T47D (cell line): ENCODE results near the gene SATB2.
A peak's percentile ranks its signal among the peaks of the same experiment; 100 is the strongest.

Experiments
- DNase-seq, 2 experiments: peaks; one replicate each; pipeline versions ENCODE4 v3.0.0 to v3.0.0-alpha.2; 2011 to 2012; ENCODE audit warnings: low read depth in 1 of 2, low spot score in 1 of 2
- JUND ChIP-seq: IDR thresholded peaks from 2 replicates; pipeline ENCODE4 v1.6.1; 2012; ENCODE audit warnings: low read depth
- in situ Hi-C: cut with HindIII; loops from 2 replicates; pipeline ENCODE4 v1.10.0; 2016; ENCODE audit warnings: low sequenced_read_pairs, low pct_unique_long_range_greater_than_20kb

Gene SATB2

GRCh38 chr2:199439066-199439465, 18.7 kb downstream of the SATB2 start:
- TF ChIP-seq JUND = no peak
- in situ Hi-C loops = no loop called here
- DNase-seq = no peak

DNA sequence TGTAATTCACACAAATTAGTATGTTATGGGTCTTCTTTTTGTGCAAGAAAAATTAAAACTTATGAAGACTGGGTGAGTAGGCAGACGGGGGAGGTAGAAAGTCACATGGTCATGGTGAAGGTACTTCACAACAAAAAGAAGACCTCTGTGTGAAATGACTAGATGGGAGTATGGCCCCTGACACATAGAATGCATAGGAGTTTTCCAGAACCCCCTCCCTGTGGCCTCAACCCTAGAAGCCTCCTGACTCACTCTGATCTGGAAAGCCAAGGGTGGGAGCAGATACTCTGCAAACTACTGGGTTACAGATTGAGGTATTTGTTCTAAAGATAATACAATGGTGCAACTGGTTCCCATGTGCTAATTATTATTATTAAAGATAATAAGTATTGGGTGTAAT, 23.2 kb downstream of the SATB2 start:
- no peak for TF ChIP-seq JUND
- in situ Hi-C loops = no loop called here
- DNase-seq = no peak

DNA sequence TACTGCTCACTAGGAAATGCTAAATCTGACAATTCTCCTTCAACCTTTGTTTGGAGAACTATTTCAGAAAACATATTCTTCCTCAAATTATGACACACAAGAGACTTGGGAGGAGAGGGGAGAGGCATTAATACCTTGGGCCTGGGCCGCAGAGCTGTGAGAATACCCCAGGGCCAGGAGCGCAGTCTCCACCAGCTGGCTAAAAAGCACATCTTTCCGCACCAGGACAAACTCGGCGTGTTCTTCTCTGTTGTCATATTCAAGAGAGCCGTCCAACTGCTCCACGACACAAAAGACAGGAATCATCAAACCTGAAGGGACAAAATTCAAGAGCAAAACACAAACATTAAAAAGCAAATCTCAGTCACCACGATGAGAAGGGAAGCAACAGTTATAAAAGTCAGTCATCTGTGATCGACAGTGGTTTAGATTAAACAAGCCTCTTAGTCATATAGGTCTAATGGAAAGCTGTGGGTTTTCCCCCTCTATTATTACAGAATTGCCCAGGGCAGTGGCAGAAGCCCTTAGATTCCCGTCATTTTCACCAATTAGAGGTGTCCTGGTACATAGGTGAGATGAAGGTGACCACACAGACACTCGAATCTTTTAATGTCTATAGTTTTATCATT, 24.4 kb downstream of the SATB2 start:
- no peak for TF ChIP-seq JUND
- no peak for DNase-seq
- in situ Hi-C loops = no loop called here

DNA sequence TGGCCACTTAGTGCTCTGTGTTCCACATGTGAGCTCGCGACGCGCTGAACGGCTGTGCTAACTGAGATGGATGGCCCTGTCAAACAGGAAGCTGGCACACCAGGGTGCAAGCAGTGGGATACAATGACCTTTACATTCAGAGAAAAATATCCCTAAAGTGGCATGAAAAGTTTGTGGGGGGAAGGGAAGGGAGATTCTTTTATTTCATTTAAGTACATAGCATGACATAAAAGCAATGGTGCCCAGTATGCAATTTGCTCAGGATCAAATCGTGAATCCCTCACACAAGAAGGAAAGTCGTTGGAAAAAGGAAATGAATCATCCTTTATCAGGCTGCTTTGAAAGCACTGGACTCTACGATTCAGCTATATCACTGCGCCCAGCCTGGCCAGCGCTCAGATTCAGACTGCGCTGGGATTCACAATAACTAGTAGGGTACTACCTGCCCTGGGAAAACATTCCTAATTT, 26.0 kb downstream of the SATB2 start:
- no peak for TF ChIP-seq JUND
- DNase-seq = no peak
- in situ Hi-C loops = no loop called here

DNA sequence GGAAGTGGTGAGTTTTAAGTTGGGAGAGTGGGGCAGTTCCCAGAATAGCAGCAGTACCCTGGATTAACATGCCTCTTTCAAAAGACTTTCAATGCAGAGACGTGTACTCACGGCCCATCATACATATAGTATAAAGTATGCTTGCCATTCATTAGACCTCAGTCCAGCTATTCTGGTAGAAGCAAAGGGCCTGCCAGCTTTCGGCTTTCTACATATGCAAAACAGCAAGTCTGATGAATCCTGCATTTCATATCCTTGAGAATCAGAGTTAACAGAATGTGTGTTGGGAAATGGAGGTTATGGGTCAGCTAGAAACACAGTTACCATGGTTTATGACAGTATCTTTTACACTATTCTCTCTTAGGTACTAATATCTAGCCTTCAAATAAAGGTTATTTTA, 27.5 kb downstream of the SATB2 start:
- TF ChIP-seq JUND = no peak
- in situ Hi-C loops = no loop called here
- no peak for DNase-seq

DNA sequence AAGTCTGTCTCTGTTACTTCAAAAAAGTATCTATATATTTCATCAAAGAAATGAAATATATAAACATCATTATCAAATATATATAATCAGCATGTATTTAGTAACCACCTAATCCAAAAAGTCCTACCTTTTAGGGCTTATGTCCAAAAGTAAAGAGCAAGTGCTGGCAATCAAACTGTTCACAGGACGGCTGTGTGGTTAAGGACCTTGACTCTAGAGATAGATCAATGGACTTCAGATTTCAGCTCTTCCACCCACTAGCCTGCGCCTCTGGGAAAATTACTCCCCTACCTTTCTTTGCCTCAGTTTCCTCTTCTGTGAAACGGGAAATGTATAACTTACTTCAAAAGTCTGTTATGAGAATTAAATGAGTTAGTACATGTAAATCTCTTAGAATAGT, 29.4 kb downstream of the SATB2 start:
- DNase-seq = no peak
- in situ Hi-C loops = no loop called here
- no peak for TF ChIP-seq JUND

DNA sequence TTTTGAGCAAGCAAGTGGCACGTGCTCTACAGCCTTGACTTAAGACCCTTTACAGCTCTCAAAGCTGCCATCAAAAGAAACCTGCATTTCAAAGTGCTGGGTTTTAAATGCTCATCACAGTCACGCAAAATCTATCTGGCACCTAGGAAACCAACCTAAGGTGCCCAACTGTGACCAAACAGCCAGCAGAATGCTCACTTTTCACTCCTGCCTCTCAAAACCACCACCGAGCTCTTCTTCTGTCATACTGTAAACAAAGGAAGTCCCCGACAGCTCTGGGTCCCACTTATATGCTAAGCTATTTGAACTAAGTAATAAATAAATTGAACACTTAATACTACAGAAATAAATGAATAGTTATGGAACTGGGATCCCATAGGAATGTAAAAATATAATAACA, 33.6 kb downstream of the SATB2 start:
- no peak for DNase-seq
- in situ Hi-C loops = no loop called here
- no peak for TF ChIP-seq JUND

- no peak for DNase-seq
- TF ChIP-seq JUND = no peak
- in situ Hi-C loops = no loop called here
Observed at GRCh38 chr2:199419428-199419827, 38.3 kb downstream of the SATB2 start.

GRCh38 chr2:199414465-199414864, 43.3 kb downstream of the SATB2 start:
- in situ Hi-C loops = no loop called here
- TF ChIP-seq JUND = no peak
- DNase-seq = no peak

GRCh38 chr2:199414001-199414400, 43.7 kb downstream of the SATB2 start:
- in situ Hi-C loops = no loop called here
- TF ChIP-seq JUND = no peak
- DNase-seq = no peak

DNA sequence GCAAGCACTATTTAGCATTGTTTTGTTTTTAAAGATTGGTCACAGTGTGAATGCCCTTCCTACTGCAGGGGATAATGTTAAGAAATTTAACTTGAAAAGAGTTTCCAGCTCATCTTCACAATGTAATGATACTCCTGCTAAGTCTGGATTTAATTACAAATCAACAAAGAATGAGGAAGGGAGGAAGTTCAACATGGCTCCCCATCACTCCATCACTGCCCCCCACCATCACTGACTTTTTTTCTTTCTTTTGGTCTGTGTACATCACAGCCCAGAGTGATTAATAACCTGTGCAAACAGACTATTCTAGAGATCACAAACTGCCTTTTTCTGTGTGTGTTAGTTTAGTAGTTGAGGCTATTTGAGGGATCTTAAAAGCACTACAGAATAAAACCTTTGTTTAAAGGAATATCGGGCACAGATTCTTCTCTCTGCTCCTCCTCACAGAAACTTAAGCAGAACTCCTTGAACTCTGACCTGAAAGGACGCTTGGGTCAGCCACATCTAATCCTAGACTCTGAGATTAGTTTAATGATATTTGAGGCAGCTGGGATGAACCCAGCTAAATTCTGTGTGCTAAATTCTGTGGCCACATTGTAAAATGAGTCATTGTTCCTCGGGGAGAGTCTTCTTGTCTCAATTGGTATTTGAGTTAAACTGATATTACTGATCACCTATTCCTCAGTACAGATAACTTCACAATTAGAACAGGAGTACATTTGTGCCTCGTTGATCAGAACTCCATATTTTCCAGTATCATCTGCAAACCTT, 47.8 kb downstream of the SATB2 start:
- in situ Hi-C loops = no loop called here

DNA sequence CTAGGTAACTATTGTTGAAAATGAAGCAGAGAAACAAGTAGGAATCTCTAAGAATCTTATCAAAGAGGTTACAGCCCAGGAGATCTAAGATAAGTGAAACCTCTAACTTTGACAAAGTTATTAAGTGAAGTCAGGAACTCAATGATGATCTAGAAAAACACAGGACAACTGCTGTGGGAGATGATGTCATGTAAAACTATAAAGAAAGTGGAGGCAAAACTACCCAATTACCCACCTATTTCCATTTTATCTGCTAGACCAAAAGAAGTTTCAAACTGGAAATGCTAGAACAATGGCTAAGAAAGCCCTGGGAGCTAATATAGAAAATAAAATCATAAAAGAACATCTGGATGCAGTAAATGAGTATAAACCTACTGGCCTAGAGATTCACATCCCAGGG, 50.3 kb downstream of the SATB2 start:
- in situ Hi-C loops = no loop called here
- no peak for TF ChIP-seq JUND
- no peak for DNase-seq

More for the DNA sequence above, 47.8 kb downstream of the SATB2 start:
- TF ChIP-seq JUND = no peak
- no peak for DNase-seq

GRCh38 chr2:199405241-199405640, 52.5 kb downstream of the SATB2 start:
- DNase-seq = peak in 1 of 2 experiments; percentile 9
- in situ Hi-C loops = no loop called here
- TF ChIP-seq JUND = no peak
